ENCODE data around the gene METTL16.

DNA sequence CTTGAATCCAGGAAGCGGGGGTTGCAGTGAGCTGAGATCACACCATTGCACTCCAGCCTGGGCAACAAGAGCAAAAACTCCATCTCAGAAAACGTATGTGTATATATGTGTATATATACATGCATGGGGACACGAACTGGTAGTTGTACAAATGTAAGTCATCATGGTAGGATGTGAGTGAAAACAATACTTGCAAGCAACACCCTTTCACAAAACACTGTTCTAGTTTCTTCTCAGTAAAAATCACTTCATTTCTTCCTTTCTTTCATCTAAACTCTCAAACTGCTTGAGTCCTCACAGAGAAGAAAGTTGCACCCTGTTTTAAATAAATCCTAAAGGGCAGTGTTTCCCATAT lies 51.8 kb downstream of the METTL16 start:
- TF ChIP-seq, protein P1, sequence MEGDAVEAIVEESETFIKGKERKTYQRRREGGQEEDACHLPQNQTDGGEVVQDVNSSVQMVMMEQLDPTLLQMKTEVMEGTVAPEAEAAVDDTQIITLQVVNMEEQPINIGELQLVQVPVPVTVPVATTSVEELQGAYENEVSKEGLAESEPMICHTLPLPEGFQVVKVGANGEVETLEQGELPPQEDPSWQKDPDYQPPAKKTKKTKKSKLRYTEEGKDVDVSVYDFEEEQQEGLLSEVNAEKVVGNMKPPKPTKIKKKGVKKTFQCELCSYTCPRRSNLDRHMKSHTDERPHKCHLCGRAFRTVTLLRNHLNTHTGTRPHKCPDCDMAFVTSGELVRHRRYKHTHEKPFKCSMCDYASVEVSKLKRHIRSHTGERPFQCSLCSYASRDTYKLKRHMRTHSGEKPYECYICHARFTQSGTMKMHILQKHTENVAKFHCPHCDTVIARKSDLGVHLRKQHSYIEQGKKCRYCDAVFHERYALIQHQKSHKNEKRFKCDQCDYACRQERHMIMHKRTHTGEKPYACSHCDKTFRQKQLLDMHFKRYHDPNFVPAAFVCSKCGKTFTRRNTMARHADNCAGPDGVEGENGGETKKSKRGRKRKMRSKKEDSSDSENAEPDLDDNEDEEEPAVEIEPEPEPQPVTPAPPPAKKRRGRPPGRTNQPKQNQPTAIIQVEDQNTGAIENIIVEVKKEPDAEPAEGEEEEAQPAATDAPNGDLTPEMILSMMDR (optimal IDR thresholded peaks at IDR 0.05 in 1 of 3, IDR thresholded peaks at IDR 0.05 in 1 of 3, conservative IDR thresholded peaks at IDR 0.05 in 1 of 3; ENCODE audit: extremely low read depth in 1 of 3, insufficient read depth in 2 of 3, low read length in 3 of 3), result no peak
- TF ChIP-seq EZH2 (IDR thresholded peaks at IDR 0.05; ENCODE audit: low read length), result no peak
